Vagina (tissue), 2 donors: ENCODE measurements around the gene KAT2B. TPM values are rescaled to one million over a fixed set of nuclear protein-coding genes. Genes with fewer than 3 reads are reported as not detected.

Experiments
- DNase-seq, 2 donors: peaks; one replicate each; pipeline ENCODE4 v3.0.0-alpha.2; 2017; ENCODE audit errors: extremely low spot score in 2 of 2
- H3K27ac ChIP-seq: fragments of 200-600 bp; sonication (generic); one replicate; pipeline ENCODE4 v1.5.1; 2019
- H3K27me3 ChIP-seq: fragments of 200-600 bp; sonication (generic); one replicate; pipeline ENCODE4 v1.5.1; 2019
- H3K36me3 ChIP-seq, 2 donors: fragments of 200-600 bp; sonication (generic); one replicate each; pipeline ENCODE4 v1.5.1; 2017 to 2019
- H3K4me1 ChIP-seq: fragments of 200-600 bp; sonication (generic); one replicate; pipeline ENCODE4 v1.5.1; 2019
- H3K4me3 ChIP-seq, 2 donors: fragments of 200-600 bp; sonication (generic); 1 replicate in 1 of 2; 2 replicates in 1 of 2; pipeline ENCODE4 v1.5.1; 2016 to 2019
- H3K9me3 ChIP-seq: fragments of 200-600 bp; sonication (generic); one replicate; pipeline ENCODE4 v1.5.1; 2019
- POLR2A ChIP-seq, 2 donors: fragments of 450-650 bp; IDR thresholded peaks; one replicate each; pipeline ENCODE4 v1.6.1; 2017; ENCODE audit warnings: antibody characterized with exemption in 2 of 2, mild to moderate bottlenecking in 2 of 2, moderate library complexity in 2 of 2
- POLR2AphosphoS5 ChIP-seq, 2 donors: sonication (generic); formaldehyde crosslinking; IDR thresholded peaks; one replicate each; pipeline ENCODE4 v1.9.0; 2017; ENCODE audit warnings: antibody characterized with exemption in 2 of 2, mild to moderate bottlenecking in 2 of 2, low read depth in 1 of 2; ENCODE audit not compliant: insufficient read depth in 1 of 2
- intact Hi-C: fragments of 100-400 bp; cut with DNase I; formaldehyde crosslinking; loops from one replicate; pipeline ENCODE4 v1.15.1; 2023
- total RNA-seq: library from RNA; depleted of rRNA; stranded (reverse); fragments of >200 nt; gene quantifications from one replicate; pipeline ENCODE4 v1.2.3, GENCODE V29; 2016
- TF ChIP-seq, protein P1 (sequence below), 3 experiments: fragments of 450-650 bp in 2 of 3; fragments of 200-600 bp in 1 of 3; sonication (generic) in 1 of 3; IDR thresholded peaks; one replicate each; pipeline ENCODE4 v1.5.1; 2017 to 2019; ENCODE audit warnings: antibody characterized with exemption in 3 of 3, mild to moderate bottlenecking in 2 of 3, moderate library complexity in 2 of 3

The KAT2B gene
- total RNA-seq, 1 donor from 2014 or later, result 41.0 TPM

DNA sequence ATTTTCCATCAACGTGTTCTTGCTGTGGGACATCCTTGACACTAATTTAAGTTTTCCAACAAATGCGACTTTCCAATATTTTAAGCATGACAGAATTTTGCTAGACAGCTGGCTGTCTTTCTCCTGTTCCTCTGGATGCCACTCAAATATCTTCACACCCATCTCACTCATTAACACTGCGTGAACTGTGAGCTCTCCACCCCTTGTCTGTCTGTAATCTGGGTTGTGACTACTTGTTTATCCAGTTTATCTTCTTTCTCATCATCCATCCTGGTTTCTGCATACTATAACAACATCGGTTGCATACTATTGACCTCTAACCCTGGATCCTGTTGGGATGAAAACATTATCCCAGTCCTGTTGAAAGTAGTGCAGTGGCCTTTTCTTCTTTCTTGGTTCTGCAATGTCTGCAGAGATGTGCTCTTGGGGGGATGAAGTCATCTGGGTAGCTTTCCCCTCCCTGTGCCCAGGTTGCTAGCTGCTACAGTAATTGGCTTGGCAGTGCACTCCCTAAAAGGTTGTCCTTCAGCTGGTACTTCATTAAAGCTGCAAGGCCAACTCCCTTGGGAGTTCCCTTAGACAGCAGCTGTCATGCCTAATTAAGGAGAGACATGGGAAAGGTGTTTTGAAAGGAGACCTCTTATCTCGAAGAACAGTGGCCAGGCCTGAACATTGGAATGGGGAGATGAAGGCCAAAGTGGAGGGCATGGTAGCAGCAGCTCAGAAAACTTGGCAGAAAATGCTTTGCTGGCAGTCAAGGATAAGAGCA is 24.7 kb downstream of the KAT2B start:
- Histone ChIP-seq H3K4me3 (no peak overlapping the region), H3K36me3 (no peaks in the 10 kb centered on the region), H3K27ac (no peak overlapping the region), H3K27me3 (no peaks in the 10 kb centered on the region), H3K9me3 (no peaks in the 10 kb centered on the region), H3K4me1 (peaks cover 68% of the 10 kb centered on the region)
- DNase-seq, result peak in 1 of 2 donors; percentile 75
- peak in 1 of 2 donors; percentile 28 for TF ChIP-seq POLR2AphosphoS5 (IDR thresholded peaks at IDR 0.05; ENCODE audit: insufficient read depth in 1 of 2, low read depth in 1 of 2)
- TF ChIP-seq, protein P1, sequence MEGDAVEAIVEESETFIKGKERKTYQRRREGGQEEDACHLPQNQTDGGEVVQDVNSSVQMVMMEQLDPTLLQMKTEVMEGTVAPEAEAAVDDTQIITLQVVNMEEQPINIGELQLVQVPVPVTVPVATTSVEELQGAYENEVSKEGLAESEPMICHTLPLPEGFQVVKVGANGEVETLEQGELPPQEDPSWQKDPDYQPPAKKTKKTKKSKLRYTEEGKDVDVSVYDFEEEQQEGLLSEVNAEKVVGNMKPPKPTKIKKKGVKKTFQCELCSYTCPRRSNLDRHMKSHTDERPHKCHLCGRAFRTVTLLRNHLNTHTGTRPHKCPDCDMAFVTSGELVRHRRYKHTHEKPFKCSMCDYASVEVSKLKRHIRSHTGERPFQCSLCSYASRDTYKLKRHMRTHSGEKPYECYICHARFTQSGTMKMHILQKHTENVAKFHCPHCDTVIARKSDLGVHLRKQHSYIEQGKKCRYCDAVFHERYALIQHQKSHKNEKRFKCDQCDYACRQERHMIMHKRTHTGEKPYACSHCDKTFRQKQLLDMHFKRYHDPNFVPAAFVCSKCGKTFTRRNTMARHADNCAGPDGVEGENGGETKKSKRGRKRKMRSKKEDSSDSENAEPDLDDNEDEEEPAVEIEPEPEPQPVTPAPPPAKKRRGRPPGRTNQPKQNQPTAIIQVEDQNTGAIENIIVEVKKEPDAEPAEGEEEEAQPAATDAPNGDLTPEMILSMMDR (IDR thresholded peaks at IDR 0.05), result no peak
- intact Hi-C loops, result no loop called here

DNA sequence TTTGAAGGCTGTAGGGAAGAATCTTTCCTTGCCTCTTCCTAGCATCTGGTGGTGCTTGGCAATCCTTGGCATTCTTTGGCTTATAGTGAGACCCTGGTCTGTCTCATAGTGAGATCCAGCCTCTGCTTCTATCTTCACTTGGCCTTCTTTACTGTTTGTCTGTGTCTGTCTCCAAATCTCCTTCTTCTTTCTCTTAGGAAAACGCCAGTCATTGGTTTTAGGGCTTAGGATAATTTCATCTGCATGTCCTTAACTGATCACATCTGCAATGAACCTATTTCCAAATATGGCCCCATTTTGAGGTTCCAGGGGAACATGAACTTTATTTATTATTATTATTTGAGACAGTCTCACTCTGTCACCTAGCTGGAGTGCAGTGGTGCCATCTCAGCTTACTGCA is 25.8 kb downstream of the KAT2B start:
- Histone ChIP-seq H3K27me3 (no peaks in the 10 kb centered on the region), H3K4me1 (peaks cover 59% of the 10 kb centered on the region), H3K4me3 (no peak overlapping the region), H3K27ac (peak overlapping the region; percentile 50), H3K9me3 (no peaks in the 10 kb centered on the region), H3K36me3 (no peaks in the 10 kb centered on the region)
- intact Hi-C loops, result no loop called here
- TF ChIP-seq POLR2AphosphoS5 (IDR thresholded peaks at IDR 0.05; ENCODE audit: insufficient read depth in 1 of 2, low read depth in 1 of 2), result no peak
- TF ChIP-seq, protein P1 (IDR thresholded peaks at IDR 0.05), result no peak
- no peak for TF ChIP-seq POLR2A (IDR thresholded peaks at IDR 0.05)
- DNase-seq, result peak in 1 of 2 donors; percentile 34

DNA sequence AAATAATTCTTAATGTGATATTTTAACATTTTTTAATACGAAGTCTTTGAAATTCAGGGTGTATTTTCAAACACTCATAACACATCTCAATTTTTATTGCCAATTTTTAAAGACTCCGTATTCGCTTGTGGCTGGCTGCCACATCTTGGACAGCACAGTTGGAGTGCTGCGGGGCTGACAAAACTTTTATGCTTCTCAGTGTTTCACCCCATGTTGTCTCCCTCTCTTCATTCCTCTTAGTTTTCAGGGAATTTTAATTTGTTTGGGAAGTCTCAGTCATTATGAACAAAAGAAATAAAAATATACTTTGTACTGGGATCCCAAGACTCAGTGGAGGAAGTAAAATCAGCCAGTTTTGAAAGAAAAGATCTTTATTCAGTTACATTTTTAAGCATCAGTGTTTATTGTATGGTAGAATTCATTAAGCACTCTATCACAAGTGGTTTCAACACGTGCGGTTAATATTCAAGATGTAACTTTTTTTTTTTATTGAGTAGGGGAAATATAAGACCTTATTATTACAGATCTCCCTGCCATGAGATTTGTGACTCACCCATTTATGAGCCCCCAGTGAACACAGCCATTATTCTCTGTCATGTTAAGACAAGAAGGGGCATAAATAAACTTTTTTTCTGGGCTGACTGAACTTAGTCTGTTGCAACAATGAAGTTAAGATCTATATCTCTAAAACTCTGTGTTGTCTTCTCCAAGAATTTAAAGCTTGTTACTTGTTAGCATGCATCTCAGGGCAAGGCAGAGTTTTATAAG is 26.8 kb downstream of the KAT2B start:
- peak in 1 of 2 donors; percentile 85 for TF ChIP-seq POLR2AphosphoS5 (IDR thresholded peaks at IDR 0.05; ENCODE audit: insufficient read depth in 1 of 2, low read depth in 1 of 2)
- TF ChIP-seq, protein P1 (IDR thresholded peaks at IDR 0.05), result no peak
- Histone ChIP-seq H3K36me3 (no peaks in the 10 kb centered on the region), H3K4me1 (peaks cover 55% of the 10 kb centered on the region), H3K4me3 (no peak overlapping the region), H3K27me3 (no peaks in the 10 kb centered on the region), H3K27ac (peak overlapping the region; percentile 50), H3K9me3 (no peaks in the 10 kb centered on the region)
- intact Hi-C loops, result no loop called here
- peak in 1 of 2 donors; percentile 83 for DNase-seq

DNA sequence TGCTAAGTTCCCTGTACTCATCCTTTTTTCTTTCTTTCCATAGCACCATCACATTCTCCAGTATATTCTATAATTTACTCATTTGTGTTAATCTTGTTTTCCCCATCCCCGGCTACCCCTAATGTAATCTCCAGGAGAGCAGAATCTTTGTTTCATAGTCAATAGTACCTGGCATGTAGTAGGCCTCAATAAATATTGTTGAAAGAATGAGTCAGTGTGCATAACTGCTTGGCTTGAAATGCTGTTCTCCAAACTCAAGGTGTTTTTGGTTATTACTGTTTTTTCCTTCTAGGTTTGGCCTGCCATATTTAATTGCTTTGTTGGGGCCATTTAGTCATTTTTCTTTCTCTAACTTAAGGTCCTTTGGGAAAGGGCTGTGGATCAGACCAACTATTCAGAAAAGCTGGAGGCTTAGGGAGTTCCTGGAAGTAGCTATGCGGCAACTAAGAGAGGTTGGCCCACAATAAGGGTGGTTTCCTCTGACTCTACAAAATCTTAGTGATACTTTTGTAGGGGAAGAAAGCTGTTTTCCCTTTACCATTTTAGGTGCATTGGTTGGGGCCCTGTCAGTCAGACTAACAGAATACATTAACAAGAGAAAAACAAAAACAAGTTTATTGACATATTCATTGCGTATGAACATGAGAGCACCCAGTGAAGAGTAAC is 28.4 kb downstream of the KAT2B start:
- Histone ChIP-seq H3K36me3 (no peaks in the 10 kb centered on the region), H3K27ac (no peak overlapping the region), H3K9me3 (no peaks in the 10 kb centered on the region), H3K4me3 (no peak overlapping the region), H3K4me1 (peaks cover 63% of the 10 kb centered on the region), H3K27me3 (no peaks in the 10 kb centered on the region)
- intact Hi-C loops, result no loop called here
- peak in 1 of 2 donors; percentile 34 for DNase-seq
- TF ChIP-seq POLR2AphosphoS5 (IDR thresholded peaks at IDR 0.05; ENCODE audit: insufficient read depth in 1 of 2, low read depth in 1 of 2) (no peak), POLR2A (IDR thresholded peaks at IDR 0.05) (no peak)
- TF ChIP-seq, protein P1 (IDR thresholded peaks at IDR 0.05), result no peak
